ENCODE measurements around the gene AUTS2. TPM values are rescaled to one million over a fixed set of nuclear protein-coding genes. Genes with fewer than 3 reads are reported as not detected.
"Not testable (repeated sequence)": the region's sequence is repeated elsewhere in the genome, so short reads cannot be mapped to it uniquely, and the experiment has no call there.

Gene AUTS2
- total and polyA plus RNA-seq, 10 donors: 6.1 to 54.8 (median 29.1) TPM

DNA sequence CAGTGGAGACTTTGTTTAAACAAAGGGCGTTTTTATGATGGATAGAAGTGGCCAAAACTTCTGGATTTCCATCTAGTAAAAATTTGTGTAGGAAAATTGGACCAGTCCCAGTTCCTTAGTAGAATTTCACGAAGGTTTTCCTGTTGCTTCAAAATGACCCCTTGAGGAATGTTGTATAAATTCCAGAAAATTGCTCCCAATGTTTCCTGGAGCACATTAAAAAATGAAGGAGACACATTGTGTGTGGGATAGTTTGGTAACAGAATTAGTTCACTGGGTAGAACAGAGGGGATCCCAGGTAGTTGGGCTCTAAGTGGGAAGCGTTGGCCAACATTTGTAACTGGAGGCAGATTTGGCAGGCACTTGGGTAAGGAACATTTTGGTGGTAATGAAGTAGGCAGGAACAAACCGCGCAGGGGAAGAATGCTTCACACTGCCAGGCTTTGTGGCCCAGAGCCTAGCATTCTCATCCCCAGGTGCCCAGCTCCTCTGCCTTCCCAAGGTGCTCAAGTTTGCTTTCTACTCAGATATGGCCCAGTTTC is 758.6 kb downstream of the AUTS2 start:
- Histone ChIP-seq H3K4me3 (no peak overlapping the region), H3K4me1 (peaks cover 0 to 17% (median 3%) of the 10 kb centered on the region in 6 donors), H3K36me3 (no peaks in the 10 kb centered on the region), H3K27me3 (replicated peaks in 1 of 7) (no peaks in the 10 kb centered on the region), H3K27ac (no peak overlapping the region), H3K9me3 (no peaks in the 10 kb centered on the region)
- no peak for DNase-seq
- 79 to 90% (median 87%) methylated on average over 5 of the region's 5 CpGs for WGBS, 5 donors
- TF ChIP-seq POLR2AphosphoS5 (IDR thresholded peaks at IDR 0.05) (no peak), POLR2A (IDR thresholded peaks at IDR 0.05) (no peak)
- TF ChIP-seq, protein P1, sequence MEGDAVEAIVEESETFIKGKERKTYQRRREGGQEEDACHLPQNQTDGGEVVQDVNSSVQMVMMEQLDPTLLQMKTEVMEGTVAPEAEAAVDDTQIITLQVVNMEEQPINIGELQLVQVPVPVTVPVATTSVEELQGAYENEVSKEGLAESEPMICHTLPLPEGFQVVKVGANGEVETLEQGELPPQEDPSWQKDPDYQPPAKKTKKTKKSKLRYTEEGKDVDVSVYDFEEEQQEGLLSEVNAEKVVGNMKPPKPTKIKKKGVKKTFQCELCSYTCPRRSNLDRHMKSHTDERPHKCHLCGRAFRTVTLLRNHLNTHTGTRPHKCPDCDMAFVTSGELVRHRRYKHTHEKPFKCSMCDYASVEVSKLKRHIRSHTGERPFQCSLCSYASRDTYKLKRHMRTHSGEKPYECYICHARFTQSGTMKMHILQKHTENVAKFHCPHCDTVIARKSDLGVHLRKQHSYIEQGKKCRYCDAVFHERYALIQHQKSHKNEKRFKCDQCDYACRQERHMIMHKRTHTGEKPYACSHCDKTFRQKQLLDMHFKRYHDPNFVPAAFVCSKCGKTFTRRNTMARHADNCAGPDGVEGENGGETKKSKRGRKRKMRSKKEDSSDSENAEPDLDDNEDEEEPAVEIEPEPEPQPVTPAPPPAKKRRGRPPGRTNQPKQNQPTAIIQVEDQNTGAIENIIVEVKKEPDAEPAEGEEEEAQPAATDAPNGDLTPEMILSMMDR (IDR thresholded peaks at IDR 0.05 in 8 of 11, conservative IDR thresholded peaks at IDR 0.05 in 3 of 11): no peak
- intact Hi-C loops (cut with DNase I; ENCODE audit: low total_unique reads): no loop called here

DNA sequence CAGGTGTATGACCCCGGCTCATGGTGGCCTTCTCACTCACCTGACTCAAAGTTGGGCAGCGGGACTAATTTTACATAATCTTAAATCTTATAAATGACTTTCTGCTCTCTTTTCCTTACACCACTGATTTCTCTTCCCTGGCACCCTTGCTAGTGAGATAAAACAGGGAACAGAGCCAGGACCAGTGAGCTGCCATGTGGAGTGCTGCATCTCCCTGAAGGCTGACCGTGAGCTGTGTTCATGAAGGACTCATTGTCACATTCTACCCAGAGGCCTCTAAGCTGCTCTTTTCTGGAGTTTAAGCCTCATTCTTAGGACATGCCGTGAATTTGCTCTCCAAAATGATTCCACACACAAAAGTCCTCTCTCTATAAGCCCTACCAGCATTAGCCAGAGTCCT is 762.3 kb downstream of the AUTS2 start:
- Histone ChIP-seq H3K9me3 (no peaks in the 10 kb centered on the region), H3K27ac (no peak overlapping the region), H3K36me3 (no peaks in the 10 kb centered on the region), H3K27me3 (replicated peaks in 1 of 7) (no peaks in the 10 kb centered on the region), H3K4me3 (no peak overlapping the region), H3K4me1 (peaks cover 0 to 10% (median 0%) of the 10 kb centered on the region in 6 donors)
- WGBS, 5 donors: 85 to 98% (median 94%) methylated on average over 4 of the region's 4 CpGs
- no peak for DNase-seq
- intact Hi-C loops (cut with DNase I; ENCODE audit: low total_unique reads): no loop called here
- TF ChIP-seq, protein P1 (IDR thresholded peaks at IDR 0.05 in 8 of 11, conservative IDR thresholded peaks at IDR 0.05 in 3 of 11): no peak
- TF ChIP-seq POLR2A (IDR thresholded peaks at IDR 0.05) (no peak), POLR2AphosphoS5 (IDR thresholded peaks at IDR 0.05) (no peak)

DNA sequence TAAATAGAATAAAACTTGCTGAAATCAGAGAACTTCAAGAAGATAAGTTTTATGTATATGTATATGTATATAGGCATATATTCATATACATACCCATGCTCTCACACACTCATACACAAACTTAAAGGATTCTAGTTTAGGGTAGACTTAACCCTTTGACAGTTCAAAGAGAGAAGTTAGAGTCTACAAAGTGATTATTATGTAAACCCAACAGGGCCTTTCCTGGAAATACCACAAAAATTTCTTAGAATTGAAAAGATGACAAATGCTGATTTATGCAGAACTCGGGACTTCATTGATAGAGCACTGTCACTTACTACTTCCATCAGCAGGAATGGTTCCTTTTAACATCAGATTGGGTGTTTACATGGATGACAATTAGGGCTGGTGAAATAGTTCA is 763.5 kb downstream of the AUTS2 start:
- Histone ChIP-seq H3K4me1 (peaks cover 0 to 9% (median 0%) of the 10 kb centered on the region in 6 donors), H3K27ac (no peak overlapping the region), H3K9me3 (no peaks in the 10 kb centered on the region), H3K4me3 (no peak overlapping the region), H3K27me3 (replicated peaks in 1 of 7) (no peaks in the 10 kb centered on the region), H3K36me3 (no peaks in the 10 kb centered on the region)
- no peak for DNase-seq
- 11 to 29% (median 15%) methylated on average over 1 of the region's 1 CpG for WGBS, 5 donors
- intact Hi-C loops (cut with DNase I; ENCODE audit: low total_unique reads): no loop called here
- TF ChIP-seq, protein P1 (IDR thresholded peaks at IDR 0.05 in 8 of 11, conservative IDR thresholded peaks at IDR 0.05 in 3 of 11): no peak
- TF ChIP-seq POLR2A (IDR thresholded peaks at IDR 0.05) (no peak), POLR2AphosphoS5 (IDR thresholded peaks at IDR 0.05) (no peak)

DNA sequence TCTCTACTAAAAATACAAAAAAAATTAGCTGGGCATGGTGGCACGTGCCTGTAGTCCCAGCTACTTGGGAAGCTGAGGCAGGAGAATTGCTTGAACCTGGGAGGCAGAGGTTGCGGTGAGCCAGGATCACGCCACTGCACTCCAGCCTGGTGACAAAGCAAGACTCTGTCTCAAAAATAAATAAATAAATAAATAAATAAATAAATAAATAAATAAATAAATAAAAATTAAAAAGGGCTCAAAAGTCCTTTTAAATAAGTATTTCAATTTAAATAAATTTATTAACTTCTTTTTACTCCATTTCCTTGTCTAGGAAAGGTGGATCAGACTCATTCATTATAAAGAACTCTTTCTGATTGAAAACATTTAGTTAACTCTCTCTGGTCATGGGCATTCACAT is 766.1 kb downstream of the AUTS2 start:
- H3K4me3 ChIP-seq; H3K27ac ChIP-seq; H3K4me1 ChIP-seq; H3K27me3 ChIP-seq (replicated peaks in 1 of 7); intact Hi-C loops (cut with DNase I; ENCODE audit: low total_unique reads); H3K9me3 ChIP-seq; DNase-seq; H3K36me3 ChIP-seq: not testable (repeated sequence)
- WGBS, 5 donors: 84 to 97% (median 93%) methylated on average over 3 of the region's 3 CpGs

DNA sequence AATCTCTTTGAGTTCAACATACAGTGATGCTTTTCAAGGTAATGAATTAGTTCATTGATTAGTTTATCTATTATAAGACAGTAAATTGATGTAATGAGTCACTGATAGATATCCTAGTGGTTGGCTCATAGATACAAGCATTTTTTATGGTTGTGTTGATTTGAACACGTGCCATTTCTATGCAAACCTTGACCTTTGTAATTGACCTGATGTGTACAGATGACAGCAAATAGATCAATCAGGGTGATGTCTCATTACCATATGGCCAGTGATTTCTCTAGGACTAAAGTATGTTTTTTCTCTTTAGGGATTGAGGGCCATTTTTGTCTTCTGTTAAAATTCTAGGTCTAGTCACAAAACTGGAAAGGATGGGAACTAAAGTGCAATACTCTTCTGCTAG is 773.4 kb downstream of the AUTS2 start:
- Histone ChIP-seq H3K4me3 (no peak overlapping the region), H3K27me3 (replicated peaks in 1 of 7) (no peaks in the 10 kb centered on the region), H3K36me3 (no peaks in the 10 kb centered on the region), H3K27ac (no peak overlapping the region), H3K4me1 (no peaks in the 10 kb centered on the region), H3K9me3 (no peaks in the 10 kb centered on the region)
- DNase-seq: no peak
- TF ChIP-seq, protein P1 (IDR thresholded peaks at IDR 0.05 in 8 of 11, conservative IDR thresholded peaks at IDR 0.05 in 3 of 11): no peak
- TF ChIP-seq POLR2A (IDR thresholded peaks at IDR 0.05): no peak
- TF ChIP-seq POLR2AphosphoS5 (IDR thresholded peaks at IDR 0.05): no peak
- WGBS, 5 donors: 78 to 95% (median 79%) methylated on average over 1 of the region's 1 CpG
- intact Hi-C loops (cut with DNase I; ENCODE audit: low total_unique reads): no loop called here

Measured in spleen (tissue), 11 donors.